Epithelial cell of prostate (primary cell): ENCODE results near the gene VNN1.
"Not testable (repeated sequence)": the region's sequence is repeated elsewhere in the genome, so short reads cannot be mapped to it uniquely, and the experiment has no call there.

Experiments used
- DNase-seq: peaks from one replicate; pipeline ENCODE4 v3.0.0-alpha.2; 2011; ENCODE audit warnings: low read depth, low spot score
- H3K27ac ChIP-seq: fragments of 450-650 bp; 2 replicates; pipeline ENCODE4 v1.5.1; 2017; ENCODE audit warnings: mild to moderate bottlenecking

VNN1 gene

GRCh38 chr6:132726608-132726975 is 12.7 kb upstream of the VNN1 start:
- DNase-seq = no peak
- H3K27ac ChIP-seq = no peak overlapping the region

- DNase-seq = no peak
- no peak overlapping the region for H3K27ac ChIP-seq
These were observed 12.2 kb upstream of the VNN1 start for GRCh38 chr6:132725947-132726607.

- DNase-seq = no peak
- no peak overlapping the region for H3K27ac ChIP-seq
These were observed 11.6 kb upstream of the VNN1 start for GRCh38 chr6:132725471-132725870.

GRCh38 chr6:132719736-132720448 is 6.0 kb upstream of the VNN1 start:
- DNase-seq = no peak
- H3K27ac ChIP-seq = no peak overlapping the region

- no peak overlapping the region for H3K27ac ChIP-seq
- no peak for DNase-seq
These were observed 2.2 kb upstream of the VNN1 start for GRCh38 chr6:132715881-132716637.

- H3K27ac ChIP-seq = no peak overlapping the region
These were observed 1.3 kb upstream of the VNN1 start for GRCh38 chr6:132715204-132715603.

GRCh38 chr6:132714160-132714559 is 305 bp upstream of the VNN1 start:
- H3K27ac ChIP-seq = no peak overlapping the region

More at GRCh38 chr6:132715204-132715603, 1.3 kb upstream of the VNN1 start:
- DNase-seq = peak; percentile 39

GRCh38 chr6:132712366-132712765 is 1.5 kb downstream of the VNN1 start:
- peak overlapping the region; percentile 40 for H3K27ac ChIP-seq
- peak; percentile 73 for DNase-seq

More at GRCh38 chr6:132714160-132714559, 305 bp upstream of the VNN1 start:
- no peak for DNase-seq

- no peak overlapping the region for H3K27ac ChIP-seq
- DNase-seq = no peak
These were observed 5.1 kb downstream of the VNN1 start for GRCh38 chr6:132708771-132709170.

GRCh38 chr6:132708002-132708401 is 5.9 kb downstream of the VNN1 start:
- no peak overlapping the region for H3K27ac ChIP-seq
- DNase-seq = no peak

- H3K27ac ChIP-seq, DNase-seq: not testable (repeated sequence)
These were observed 7.1 kb downstream of the VNN1 start for GRCh38 chr6:132706756-132707155.

GRCh38 chr6:132703936-132704335 is 9.9 kb downstream of the VNN1 start:
- no peak overlapping the region for H3K27ac ChIP-seq
- no peak for DNase-seq

GRCh38 chr6:132698608-132699007 is 15.2 kb downstream of the VNN1 start:
- no peak for DNase-seq
- H3K27ac ChIP-seq = no peak overlapping the region

GRCh38 chr6:132695773-132696172 is 18.1 kb downstream of the VNN1 start:
- DNase-seq = no peak
- H3K27ac ChIP-seq = no peak overlapping the region

GRCh38 chr6:132693478-132693877 is 20.4 kb downstream of the VNN1 start:
- H3K27ac ChIP-seq = no peak overlapping the region
- no peak for DNase-seq

GRCh38 chr6:132690678-132691077 is 23.2 kb downstream of the VNN1 start:
- no peak overlapping the region for H3K27ac ChIP-seq
- DNase-seq = no peak

- H3K27ac ChIP-seq = peak overlapping the region; percentile 63
- DNase-seq = peak; percentile 79
These were observed 26.5 kb downstream of the VNN1 start for GRCh38 chr6:132687306-132687705.

GRCh38 chr6:132686531-132686930 is 27.3 kb downstream of the VNN1 start:
- DNase-seq = no peak
- peak overlapping the region; percentile 63 for H3K27ac ChIP-seq

GRCh38 chr6:132685009-132685408 is 28.8 kb downstream of the VNN1 start:
- H3K27ac ChIP-seq = peak overlapping the region; percentile 80
- no peak for DNase-seq

GRCh38 chr6:132684272-132684671 is 29.6 kb downstream of the VNN1 start:
- DNase-seq = no peak
- peak overlapping the region; percentile 80 for H3K27ac ChIP-seq

GRCh38 chr6:132683543-132683942 is 30.3 kb downstream of the VNN1 start:
- peak overlapping the region; percentile 80 for H3K27ac ChIP-seq
- DNase-seq = peak; percentile 83
